HepG2 (cell line): ENCODE measurements around the gene CACNA2D3. TPM values are rescaled to one million over a fixed set of nuclear protein-coding genes. Genes with fewer than 3 reads are reported as not detected.

Source experiments
- ATAC-seq: fragments of 200-7000 bp; cut with Tn5 transposase; 3 replicates; pipeline ENCODE4 v1.9.1; 2020; ENCODE audit warnings: mild to moderate bottlenecking, moderate library complexity
- BruUV-seq: library from RNA; stranded (reverse); fragments of 400-500 nt; replicated peaks from 2 replicates; lab custom pipeline; 2021; lab: Mats Ljungman, UMichigan
- CTCF ChIA-PET: fragments of 300-600 bp; formaldehyde crosslinking; extraction: SDS; loops from one replicate; lab custom pipeline; 2021; ENCODE audit warnings: low total read pairs, inconsistent platforms, low intra/inter-chr PET ratio; lab: Yijun Ruan, JAX
- POLR2A ChIA-PET: fragments of 350-600 bp; sonication (Branson Sonifier 250); formaldehyde crosslinking; loops from one replicate; lab custom pipeline; 2020; ENCODE audit warnings: antibody characterized with exemption, inconsistent platforms; lab: Yijun Ruan, JAX
- DNase-seq: peaks from one replicate; pipeline ENCODE4 v3.0.0-alpha.2; 2015; ENCODE audit warnings: low spot score
- FAIRE-seq: peaks from 3 replicates; lab custom pipeline; 2011; peaks lifted over from hg19 to GRCh38; lab: Jason Lieb, UNC
- H2AFZ ChIP-seq: one replicate; pipeline ENCODE4 v1.6.1; 2011; ENCODE audit warnings: low read length, inconsistent platforms
- H3K27ac ChIP-seq: fragments of 300-600 bp; 3 replicates; pipeline ENCODE4 v1.8.0; 2011; ENCODE audit warnings: mixed run types, mild to moderate bottlenecking, mixed read lengths, low read length, inconsistent platforms; ENCODE audit not compliant: insufficient read depth; ENCODE audit errors: extremely low read length
- H3K27me3 ChIP-seq, 2 experiments: fragments of 200-600 bp in 1 of 2; 2 replicates in 1 of 2; 3 replicates in 1 of 2; pipeline versions ENCODE4 v1.6.0 to v1.8.0; 2011; ENCODE audit warnings: low read length in 2 of 2, mild to moderate bottlenecking in 2 of 2, moderate library complexity in 2 of 2, inconsistent platforms in 1 of 2; ENCODE audit not compliant: insufficient read depth in 2 of 2, control insufficient read depth in 1 of 2
- H3K36me3 ChIP-seq, 2 experiments: fragments of 200-600 bp in 1 of 2; replicated peaks in 1 of 2; 2 replicates in 1 of 2; 3 replicates in 1 of 2; pipeline versions ENCODE4 v1.5.1 to v1.8.0; 2011; ENCODE audit warnings: low read length in 2 of 2, inconsistent platforms in 1 of 2; ENCODE audit not compliant: insufficient read depth in 2 of 2, control insufficient read depth in 1 of 2
- H3K4me1 ChIP-seq: 2 replicates; pipeline ENCODE4 v1.5.1; 2012; ENCODE audit warnings: low read length, inconsistent platforms; ENCODE audit not compliant: insufficient read depth
- H3K4me2 ChIP-seq: 2 replicates; pipeline ENCODE4 v1.6.0; 2011; ENCODE audit warnings: low read depth, low read length, inconsistent platforms
- H3K4me3 ChIP-seq, 3 experiments: fragments of 200-600 bp in 1 of 3; sonication (generic), shearing (Covaris generic) in 1 of 3; replicated peaks in 1 of 3; 2 replicates each; pipeline ENCODE4 v1.5.1; 2011 to 2016; ENCODE audit warnings: low read length in 3 of 3, inconsistent platforms in 2 of 3, low read depth in 2 of 3, mild to moderate bottlenecking in 2 of 3, control low read depth in 1 of 3, mixed read lengths in 1 of 3; ENCODE audit not compliant: insufficient read depth in 1 of 3
- H3K79me2 ChIP-seq: one replicate; pipeline ENCODE4 v1.6.1; 2011; ENCODE audit warnings: low read length, inconsistent platforms; ENCODE audit not compliant: insufficient read depth
- H3K9ac ChIP-seq: 2 replicates; pipeline ENCODE4 v1.6.0; 2011; ENCODE audit warnings: mild to moderate bottlenecking, low read depth, low read length, inconsistent platforms; ENCODE audit not compliant: insufficient read depth
- H3K9me3 ChIP-seq: 2 replicates; pipeline ENCODE4 v1.5.1; 2012; ENCODE audit warnings: mild to moderate bottlenecking, low read length
- H4K20me1 ChIP-seq: 2 replicates; pipeline ENCODE4 v1.6.0; 2011; ENCODE audit warnings: inconsistent platforms, mild to moderate bottlenecking, low read length, moderate library complexity; ENCODE audit not compliant: insufficient read depth
- HOXD1 ChIP-seq: sonication (generic); formaldehyde crosslinking; IDR thresholded peaks from 2 replicates; pipeline ENCODE4 v1.5.0; 2020; ENCODE audit warnings: missing genetic modification reagents
- JUND ChIP-seq: sonication (generic); formaldehyde crosslinking; IDR thresholded peaks from 2 replicates; pipeline ENCODE4 v1.8.0; 2022; ENCODE audit warnings: mild to moderate bottlenecking, missing genetic modification reagents
- KDM2A ChIP-seq: sonication (generic); formaldehyde crosslinking; IDR thresholded peaks from 2 replicates; pipeline ENCODE4 v1.4.0; 2020; ENCODE audit warnings: low read depth, missing genetic modification reagents, borderline replicate concordance
- MAZ ChIP-seq, 2 experiments: sonication (generic) in 1 of 2; formaldehyde crosslinking in 1 of 2; IDR thresholded peaks; 2 replicates each; pipeline versions ENCODE4 v1.5.0 to v1.6.1; 2012 to 2020; ENCODE audit warnings: low read depth in 2 of 2, mild to moderate bottlenecking in 2 of 2, borderline replicate concordance in 1 of 2, improper control_type of control experiment in 1 of 2, low read length in 1 of 2, missing genetic modification reagents in 1 of 2, moderate library complexity in 1 of 2
- MED1 ChIP-seq: sonication (generic); formaldehyde crosslinking; IDR thresholded peaks from 2 replicates; pipeline ENCODE4 v1.4.0; 2020; ENCODE audit warnings: missing genetic modification reagents
- MTA1 ChIP-seq: sonication (generic); formaldehyde crosslinking; IDR thresholded peaks from 2 replicates; pipeline ENCODE4 v1.4.0; 2020; ENCODE audit warnings: missing genetic modification reagents, mild to moderate bottlenecking, borderline replicate concordance
- MYC ChIP-seq: sonication (generic); formaldehyde crosslinking; IDR thresholded peaks from 2 replicates; pipeline ENCODE4 v1.9.0; 2021; ENCODE audit warnings: missing genetic modification reagents, borderline replicate concordance
- RFX3 ChIP-seq: IDR thresholded peaks from 2 replicates; pipeline ENCODE4 v1.6.1; 2016; ENCODE audit warnings: missing biosample characterization, missing genetic modification reagents
- ZKSCAN1 ChIP-seq: fragments of 150-350 bp; IDR thresholded peaks from 2 replicates; pipeline ENCODE4 v1.6.1; 2014; ENCODE audit warnings: low read length
- ZNF251 ChIP-seq: sonication (generic); formaldehyde crosslinking; IDR thresholded peaks from 2 replicates; pipeline ENCODE4 v1.9.0; 2021; ENCODE audit warnings: mild to moderate bottlenecking, missing genetic modification reagents
- ZNF670 ChIP-seq: sonication (generic); formaldehyde crosslinking; IDR thresholded peaks from 2 replicates; pipeline ENCODE4 v1.8.0; 2022; ENCODE audit warnings: mild to moderate bottlenecking, missing genetic modification reagents, borderline replicate concordance
- ZNF784 ChIP-seq: sonication (generic); formaldehyde crosslinking; IDR thresholded peaks from 2 replicates; pipeline ENCODE4 v1.5.1; 2020; ENCODE audit warnings: missing genetic modification reagents, mild to moderate bottlenecking, borderline replicate concordance
- WGBS: methylation state at CpG from one replicate; pipeline ENCODE4 v1.1.6; 2017; ENCODE audit warnings: low lambda C conversion rate; 5-methylcytosine and 5-hydroxymethylcytosine counted together
- in situ Hi-C: cut with HindIII; loops from 2 replicates; pipeline ENCODE4 v1.10.0; 2017; ENCODE audit warnings: low pct_unique_long_range_greater_than_20kb; ENCODE audit not compliant: extremely low pct_ligation_motif_present
- intact Hi-C: fragments of 100-400 bp; cut with micrococcal nuclease; formaldehyde crosslinking; loops from one replicate; pipeline ENCODE4 v1.10.0; 2022; ENCODE audit not compliant: unreplicated experiment
- polyA plus RNA-seq, 8 experiments: library from polyadenylated mRNA; depleted of rRNA in 3 of 8; stranded (reverse) in 7 of 8; unstranded in 1 of 8; fragments of >200 nt; fragmentation: Illumina TruSeq in 4 of 8; extraction: Trizol in 4 of 8; gene quantifications; 2 replicates each; pipeline versions ENCODE4 v1.2.1 to v1.2.3, GENCODE V29; 2011 to 2016; ENCODE audit warnings: low read depth in 4 of 8, missing spikeins in 1 of 8, mixed read lengths in 1 of 8; ENCODE audit not compliant: insufficient read depth in 1 of 8
- total RNA-seq, 5 experiments: library from RNA; depleted of rRNA; stranded (reverse); fragments of >200 nt; fragmentation: Illumina TruSeq; extraction: Trizol; gene quantifications; 2 replicates each; pipeline ENCODE4 v1.2.3, GENCODE V29; 2016; ENCODE audit warnings: low read depth in 1 of 5
- TF ChIP-seq, protein P1 (sequence below): sonication (generic); formaldehyde crosslinking; IDR thresholded peaks from 2 replicates; pipeline ENCODE4; 2020; ENCODE audit warnings: missing genetic modification reagents, mild to moderate bottlenecking, borderline replicate concordance
- TF ChIP-seq, protein P2 (sequence below): sonication (generic); formaldehyde crosslinking; IDR thresholded peaks from 2 replicates; pipeline ENCODE4 v1.4.0; 2020; ENCODE audit warnings: missing genetic modification reagents

CACNA2D3 gene
- total and polyA plus RNA-seq, 2 of the 13 experiments (the other 11 are each of a cell fraction or from before 2014, with no cell fraction given), result not detected

DNA sequence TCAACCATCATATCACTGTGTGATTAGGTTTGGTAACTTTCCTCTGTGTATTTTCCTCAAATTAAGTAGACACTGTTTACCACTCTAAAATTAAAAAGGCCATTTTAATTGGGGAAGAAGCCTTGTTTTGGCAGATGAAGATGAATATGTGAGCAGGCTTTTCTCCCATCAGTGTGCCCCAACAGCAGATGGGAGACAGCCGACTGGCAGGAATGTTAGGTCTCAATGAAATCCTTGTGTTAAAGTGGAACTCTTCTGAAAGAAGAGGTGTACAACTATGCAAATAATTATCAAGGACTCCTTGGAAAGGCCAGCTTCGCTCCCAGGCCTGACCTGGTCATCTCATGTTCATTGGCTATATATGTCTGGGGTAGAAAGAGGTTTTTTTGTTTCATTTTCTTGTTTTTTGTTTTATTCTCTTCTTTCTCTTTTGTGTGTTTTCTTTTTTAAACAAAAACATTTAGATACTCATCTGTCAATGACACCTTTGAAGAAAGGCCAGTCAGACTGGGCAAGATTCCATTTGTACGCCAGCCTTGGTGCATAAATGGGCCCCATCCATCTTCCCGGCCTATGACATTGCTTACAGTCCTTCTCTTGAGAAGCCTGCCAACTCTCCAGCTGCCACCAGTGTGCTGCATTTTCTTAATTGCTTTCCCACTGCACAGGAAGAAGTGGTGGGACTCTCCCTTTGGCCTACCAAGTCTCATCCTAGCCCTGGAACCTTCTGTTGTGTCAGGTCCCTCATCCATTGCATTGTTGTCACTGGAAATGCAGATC lies 779.7 kb downstream of the CACNA2D3 start:
- no peak for DNase-seq
- Histone ChIP-seq H3K27ac (no peak overlapping the region), H3K9me3 (no peaks in the 10 kb centered on the region), H2AFZ (no peak overlapping the region), H3K36me3 (no peaks in the 10 kb centered on the region), H3K4me3 (no peak overlapping the region), H3K27me3 (no peaks in the 10 kb centered on the region; a peak in 1 of 5 replicates), H3K79me2 (no peaks in the 10 kb centered on the region), H3K4me1 (no peaks in the 10 kb centered on the region), H3K4me2 (no peak overlapping the region), H4K20me1 (no peaks in the 10 kb centered on the region), H3K9ac (no peak overlapping the region)
- TF ChIP-seq RFX3 (CRISPR knock-in tag), result no peak
- no peak for TF ChIP-seq MED1 (CRISPR knock-in tag)
- TF ChIP-seq ZNF784 (CRISPR knock-in tag), result no peak
- no peak for TF ChIP-seq KDM2A
- no peak for TF ChIP-seq MYC (CRISPR knock-in tag)
- no peak for TF ChIP-seq ZNF251
- no peak for TF ChIP-seq MAZ (IDR thresholded peaks at IDR 0.05; ENCODE audit: borderline replicate concordance, low read depth, low read length)
- no peak for TF ChIP-seq MAZ (CRISPR knock-in tag; IDR thresholded peaks at IDR 0.05; ENCODE audit: low read depth)
- no peak for TF ChIP-seq ZKSCAN1
- TF ChIP-seq MTA1 (CRISPR knock-in tag), result no peak
- TF ChIP-seq ZNF670 (CRISPR knock-in tag), result no peak
- TF ChIP-seq JUND (CRISPR knock-in tag), result no peak
- TF ChIP-seq, protein P1, sequence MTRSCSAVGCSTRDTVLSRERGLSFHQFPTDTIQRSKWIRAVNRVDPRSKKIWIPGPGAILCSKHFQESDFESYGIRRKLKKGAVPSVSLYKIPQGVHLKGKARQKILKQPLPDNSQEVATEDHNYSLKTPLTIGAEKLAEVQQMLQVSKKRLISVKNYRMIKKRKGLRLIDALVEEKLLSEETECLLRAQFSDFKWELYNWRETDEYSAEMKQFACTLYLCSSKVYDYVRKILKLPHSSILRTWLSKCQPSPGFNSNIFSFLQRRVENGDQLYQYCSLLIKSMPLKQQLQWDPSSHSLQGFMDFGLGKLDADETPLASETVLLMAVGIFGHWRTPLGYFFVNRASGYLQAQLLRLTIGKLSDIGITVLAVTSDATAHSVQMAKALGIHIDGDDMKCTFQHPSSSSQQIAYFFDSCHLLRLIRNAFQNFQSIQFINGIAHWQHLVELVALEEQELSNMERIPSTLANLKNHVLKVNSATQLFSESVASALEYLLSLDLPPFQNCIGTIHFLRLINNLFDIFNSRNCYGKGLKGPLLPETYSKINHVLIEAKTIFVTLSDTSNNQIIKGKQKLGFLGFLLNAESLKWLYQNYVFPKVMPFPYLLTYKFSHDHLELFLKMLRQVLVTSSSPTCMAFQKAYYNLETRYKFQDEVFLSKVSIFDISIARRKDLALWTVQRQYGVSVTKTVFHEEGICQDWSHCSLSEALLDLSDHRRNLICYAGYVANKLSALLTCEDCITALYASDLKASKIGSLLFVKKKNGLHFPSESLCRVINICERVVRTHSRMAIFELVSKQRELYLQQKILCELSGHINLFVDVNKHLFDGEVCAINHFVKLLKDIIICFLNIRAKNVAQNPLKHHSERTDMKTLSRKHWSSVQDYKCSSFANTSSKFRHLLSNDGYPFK (CRISPR knock-in tag), result no peak
- TF ChIP-seq, protein P2, sequence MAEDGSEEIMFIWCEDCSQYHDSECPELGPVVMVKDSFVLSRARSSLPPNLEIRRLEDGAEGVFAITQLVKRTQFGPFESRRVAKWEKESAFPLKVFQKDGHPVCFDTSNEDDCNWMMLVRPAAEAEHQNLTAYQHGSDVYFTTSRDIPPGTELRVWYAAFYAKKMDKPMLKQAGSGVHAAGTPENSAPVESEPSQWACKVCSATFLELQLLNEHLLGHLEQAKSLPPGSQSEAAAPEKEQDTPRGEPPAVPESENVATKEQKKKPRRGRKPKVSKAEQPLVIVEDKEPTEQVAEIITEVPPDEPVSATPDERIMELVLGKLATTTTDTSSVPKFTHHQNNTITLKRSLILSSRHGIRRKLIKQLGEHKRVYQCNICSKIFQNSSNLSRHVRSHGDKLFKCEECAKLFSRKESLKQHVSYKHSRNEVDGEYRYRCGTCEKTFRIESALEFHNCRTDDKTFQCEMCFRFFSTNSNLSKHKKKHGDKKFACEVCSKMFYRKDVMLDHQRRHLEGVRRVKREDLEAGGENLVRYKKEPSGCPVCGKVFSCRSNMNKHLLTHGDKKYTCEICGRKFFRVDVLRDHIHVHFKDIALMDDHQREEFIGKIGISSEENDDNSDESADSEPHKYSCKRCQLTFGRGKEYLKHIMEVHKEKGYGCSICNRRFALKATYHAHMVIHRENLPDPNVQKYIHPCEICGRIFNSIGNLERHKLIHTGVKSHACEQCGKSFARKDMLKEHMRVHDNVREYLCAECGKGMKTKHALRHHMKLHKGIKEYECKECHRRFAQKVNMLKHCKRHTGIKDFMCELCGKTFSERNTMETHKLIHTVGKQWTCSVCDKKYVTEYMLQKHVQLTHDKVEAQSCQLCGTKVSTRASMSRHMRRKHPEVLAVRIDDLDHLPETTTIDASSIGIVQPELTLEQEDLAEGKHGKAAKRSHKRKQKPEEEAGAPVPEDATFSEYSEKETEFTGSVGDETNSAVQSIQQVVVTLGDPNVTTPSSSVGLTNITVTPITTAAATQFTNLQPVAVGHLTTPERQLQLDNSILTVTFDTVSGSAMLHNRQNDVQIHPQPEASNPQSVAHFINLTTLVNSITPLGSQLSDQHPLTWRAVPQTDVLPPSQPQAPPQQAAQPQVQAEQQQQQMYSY, result no peak
- TF ChIP-seq HOXD1 (CRISPR knock-in tag), result no peak
- CTCF ChIA-PET, result no interaction called here
- no TSS peak for BruUV-seq
- ATAC-seq, result no peak
- no peak for FAIRE-seq
- intact Hi-C loops (loop anchor here (1.0 kb wide), 1 partner anchor 26 kb away; the partner anchor contains the start of gene LRTM1), in situ Hi-C loops (no loop called here)
- 30% methylated on average over 4 of the region's 4 CpGs for WGBS
- POLR2A ChIA-PET, result no interaction called here
